Activated B cell treated with CpG ODN at 0.5 μM for 24 hours (primary cell): ENCODE results near the gene TPM4. TPM values are rescaled to one million over a fixed set of nuclear protein-coding genes. Genes with fewer than 3 reads are reported as not detected.

ENCODE experiments used
- ATAC-seq: fragments of 200-7000 bp; cut with Tn5 transposase; one replicate; pipeline ENCODE4 v1.10.0; 2021; ENCODE audit warnings: low read depth, mild to moderate bottlenecking, moderate library complexity
- CTCF ChIA-PET: fragments of 350-600 bp; sonication (Branson Sonifier 250); formaldehyde crosslinking; loops from one replicate; lab custom pipeline; 2021; ENCODE audit warnings: antibody characterized with exemption; lab: Charles Lee
- POLR2A ChIA-PET: fragments of 350-600 bp; sonication (Branson Sonifier 250); formaldehyde crosslinking; loops from one replicate; lab custom pipeline; 2021; ENCODE audit warnings: antibody characterized with exemption; lab: Charles Lee
- DNase-seq: peaks from one replicate; pipeline ENCODE4 v3.0.0; 2022
- H3K27ac Mint-ChIP-seq: one replicate; pipeline ENCODE4 v1.8.0; 2020; ENCODE audit warnings: mixed read lengths
- H3K27me3 Mint-ChIP-seq: one replicate; pipeline ENCODE4 v1.8.0; 2021; ENCODE audit warnings: mixed read lengths
- H3K36me3 Mint-ChIP-seq: one replicate; pipeline ENCODE4 v1.8.0; 2021; ENCODE audit warnings: low read depth, mixed read lengths
- H3K4me1 Mint-ChIP-seq: one replicate; pipeline ENCODE4 v1.8.0; 2021; ENCODE audit warnings: mixed read lengths
- H3K4me3 Mint-ChIP-seq: one replicate; pipeline ENCODE4 v1.8.0; 2020; ENCODE audit warnings: mild to moderate bottlenecking, mixed read lengths
- H3K9me3 Mint-ChIP-seq: one replicate; pipeline ENCODE4 v1.8.0; 2020; ENCODE audit warnings: mixed read lengths
- intact Hi-C: fragments of 100-400 bp; cut with micrococcal nuclease; formaldehyde crosslinking; loops from one replicate; pipeline ENCODE4 v1.15.1; 2024
- total RNA-seq: library from RNA; stranded (reverse); gene quantifications from 2 replicates; pipeline ENCODE4 v1.2.3, GENCODE V29; 2022
- TF ChIP-seq, protein P1 (sequence below): fragments of 200-600 bp; IDR thresholded peaks from one replicate; pipeline ENCODE4 v1.8.0; 2022; ENCODE audit warnings: antibody characterized with exemption, mild to moderate bottlenecking

Gene TPM4
- total RNA-seq, 1 donor from 2014 or later: 257 TPM

GRCh38 chr19:16066611-16067104 lies 9.6 kb upstream of the TPM4 start:
- TF ChIP-seq, protein P1, sequence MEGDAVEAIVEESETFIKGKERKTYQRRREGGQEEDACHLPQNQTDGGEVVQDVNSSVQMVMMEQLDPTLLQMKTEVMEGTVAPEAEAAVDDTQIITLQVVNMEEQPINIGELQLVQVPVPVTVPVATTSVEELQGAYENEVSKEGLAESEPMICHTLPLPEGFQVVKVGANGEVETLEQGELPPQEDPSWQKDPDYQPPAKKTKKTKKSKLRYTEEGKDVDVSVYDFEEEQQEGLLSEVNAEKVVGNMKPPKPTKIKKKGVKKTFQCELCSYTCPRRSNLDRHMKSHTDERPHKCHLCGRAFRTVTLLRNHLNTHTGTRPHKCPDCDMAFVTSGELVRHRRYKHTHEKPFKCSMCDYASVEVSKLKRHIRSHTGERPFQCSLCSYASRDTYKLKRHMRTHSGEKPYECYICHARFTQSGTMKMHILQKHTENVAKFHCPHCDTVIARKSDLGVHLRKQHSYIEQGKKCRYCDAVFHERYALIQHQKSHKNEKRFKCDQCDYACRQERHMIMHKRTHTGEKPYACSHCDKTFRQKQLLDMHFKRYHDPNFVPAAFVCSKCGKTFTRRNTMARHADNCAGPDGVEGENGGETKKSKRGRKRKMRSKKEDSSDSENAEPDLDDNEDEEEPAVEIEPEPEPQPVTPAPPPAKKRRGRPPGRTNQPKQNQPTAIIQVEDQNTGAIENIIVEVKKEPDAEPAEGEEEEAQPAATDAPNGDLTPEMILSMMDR: no peak
- POLR2A ChIA-PET: interaction anchor here (0.7 to 1.5 kb wide), 5 partner anchors 9 to 116 kb away, joined by 3 to 7 read pairs (median 3); partner anchors contain the start of genes CIB3 and TPM4
- no peaks in the 10 kb centered on the region for H3K36me3 Mint-ChIP-seq
- H3K27ac Mint-ChIP-seq: peak overlapping the region; percentile 31
- CTCF ChIA-PET: interaction anchor here (0.8 to 3.9 kb wide), 4 partner anchors 26 to 119 kb away, joined by 3 to 19 read pairs (median 8); partner anchors contain the start of gene FAM32A
- no peaks in the 10 kb centered on the region for H3K9me3 Mint-ChIP-seq
- no peak overlapping the region for H3K4me3 Mint-ChIP-seq
- intact Hi-C loops: loop anchor here (1.0 kb wide), 4 partner anchors 45 to 351 kb away; partner anchors contain the start of gene RAB8A
- H3K4me1 Mint-ChIP-seq: peaks cover 10% of the 10 kb centered on the region
- H3K27me3 Mint-ChIP-seq: no peaks in the 10 kb centered on the region
- no peak for ATAC-seq
- no peak for DNase-seq

- peaks cover 12% of the 10 kb centered on the region for H3K4me1 Mint-ChIP-seq
- DNase-seq (no peak), ATAC-seq (no peak)
- no peak overlapping the region for H3K4me3 Mint-ChIP-seq
- H3K36me3 Mint-ChIP-seq: no peaks in the 10 kb centered on the region
- no peaks in the 10 kb centered on the region for H3K9me3 Mint-ChIP-seq
- POLR2A ChIA-PET: interaction anchor here (0.7 to 1.5 kb wide), 5 partner anchors 8 to 115 kb away, joined by 3 to 7 read pairs (median 3); partner anchors contain the start of genes HSH2D and TPM4
- H3K27ac Mint-ChIP-seq: no peak overlapping the region
- intact Hi-C loops: no loop called here
- TF ChIP-seq, protein P1: no peak
- CTCF ChIA-PET: interaction anchor here (2.1 to 3.9 kb wide), 2 partner anchors 26 to 113 kb away, joined by 12 to 19 read pairs; no protein-coding TSS in a partner anchor
- H3K27me3 Mint-ChIP-seq: no peaks in the 10 kb centered on the region
Observed at GRCh38 chr19:16067205-16067938, 8.9 kb upstream of the TPM4 start.

DNA sequence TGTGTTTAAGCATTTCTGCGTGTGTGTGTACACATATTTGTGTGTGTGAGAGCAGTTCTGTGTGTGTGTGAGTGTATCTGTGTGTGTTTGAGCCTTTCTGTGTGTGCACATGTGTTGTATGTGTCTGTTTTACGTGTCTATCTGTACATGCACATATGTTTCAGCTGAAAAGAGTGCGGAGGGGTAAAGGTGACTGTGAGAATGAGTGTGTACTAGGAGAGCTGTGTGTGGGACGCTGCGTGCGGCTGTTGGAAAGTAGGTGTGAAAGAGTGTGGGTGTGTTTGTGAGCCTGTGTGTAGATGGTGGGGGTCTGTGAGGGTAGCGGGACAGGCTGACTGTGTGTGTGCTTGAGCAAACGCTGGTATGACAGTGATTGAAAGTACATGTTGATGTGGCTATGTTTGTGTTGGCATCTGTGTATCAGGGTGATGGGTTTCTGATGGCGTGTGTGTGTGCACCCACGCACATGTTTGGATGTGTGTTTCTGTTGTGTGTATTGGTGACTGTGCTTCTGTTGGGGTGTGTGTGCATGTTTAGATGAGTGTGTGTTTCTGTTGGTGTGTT lies 7.5 kb upstream of the TPM4 start:
- H3K9me3 Mint-ChIP-seq: no peaks in the 10 kb centered on the region
- intact Hi-C loops: no loop called here
- no peaks in the 10 kb centered on the region for H3K27me3 Mint-ChIP-seq
- DNase-seq: no peak
- no peak overlapping the region for H3K27ac Mint-ChIP-seq
- POLR2A ChIA-PET: no interaction called here
- H3K4me1 Mint-ChIP-seq: peaks cover 5% of the 10 kb centered on the region
- no peak for ATAC-seq
- no peaks in the 10 kb centered on the region for H3K36me3 Mint-ChIP-seq
- H3K4me3 Mint-ChIP-seq: no peak overlapping the region
- TF ChIP-seq, protein P1: no peak
- CTCF ChIA-PET: no interaction called here

- TF ChIP-seq, protein P1: no peak
- no peaks in the 10 kb centered on the region for H3K27me3 Mint-ChIP-seq
- H3K4me3 Mint-ChIP-seq: peak overlapping the region; percentile 67
- ChIA-PET CTCF (interaction anchor here (0.7 to 1.5 kb wide), 11 partner anchors 9 to 79 kb away, joined by 3 to 12 read pairs (median 4); partner anchors contain the start of gene RAB8A), POLR2A (interaction anchor here (0.6 to 2.3 kb wide), 22 partner anchors 10 to 606 kb away, joined by 3 to 37 read pairs (median 8); partner anchors contain the start of genes C19orf44, CALR3, FAM32A and HSH2D)
- ATAC-seq: no peak
- no peak overlapping the region for H3K27ac Mint-ChIP-seq
- peaks cover 12% of the 10 kb centered on the region for H3K4me1 Mint-ChIP-seq
- intact Hi-C loops: loop anchor here (1.0 to 10.0 kb wide), 6 partner anchors 8 to 255 kb away; partner anchors contain the start of genes FAM32A, KLF2 and RAB8A
- no peaks in the 10 kb centered on the region for H3K9me3 Mint-ChIP-seq
- DNase-seq: no peak
- no peaks in the 10 kb centered on the region for H3K36me3 Mint-ChIP-seq
Observed at GRCh38 chr19:16069813-16070365, 6.4 kb upstream of the TPM4 start.
